Measurements from ENCODE around the gene FZD10.

Gene FZD10

GRCh38 chr12:130131025-130131424 lies 31.2 kb upstream of the FZD10 start:
- DNase-seq (ENCODE audit: low read depth): no peak
- no peak overlapping the region for H3K4me3 ChIP-seq (ENCODE audit: low read length)
- TF ChIP-seq CTCF (IDR thresholded peaks at IDR 0.05; ENCODE audit: insufficient read depth, low read depth, low read length, missing control alignments): no peak

- H3K4me3 ChIP-seq (ENCODE audit: low read length): no peak overlapping the region
- DNase-seq (ENCODE audit: low read depth): no peak
- no peak for TF ChIP-seq CTCF (IDR thresholded peaks at IDR 0.05; ENCODE audit: insufficient read depth, low read depth, low read length, missing control alignments)
These were observed 30.5 kb upstream of the FZD10 start for GRCh38 chr12:130131801-130132200.

GRCh38 chr12:130132831-130133511 lies 29.3 kb upstream of the FZD10 start:
- no peak for TF ChIP-seq CTCF (IDR thresholded peaks at IDR 0.05; ENCODE audit: insufficient read depth, low read depth, low read length, missing control alignments)
- H3K4me3 ChIP-seq (ENCODE audit: low read length): no peak overlapping the region
- DNase-seq (ENCODE audit: low read depth): peak; percentile 23

- no peak for DNase-seq (ENCODE audit: low read depth)
- TF ChIP-seq CTCF (IDR thresholded peaks at IDR 0.05; ENCODE audit: insufficient read depth, low read depth, low read length, missing control alignments): no peak
- H3K4me3 ChIP-seq (ENCODE audit: low read length): no peak overlapping the region
These were observed 28.3 kb upstream of the FZD10 start for GRCh38 chr12:130133851-130134562.

- TF ChIP-seq CTCF (IDR thresholded peaks at IDR 0.05; ENCODE audit: insufficient read depth, low read depth, low read length, missing control alignments): no peak
- H3K4me3 ChIP-seq (ENCODE audit: low read length): no peak overlapping the region
- no peak for DNase-seq (ENCODE audit: low read depth)
These were observed 27.7 kb upstream of the FZD10 start for GRCh38 chr12:130134563-130134915.

GRCh38 chr12:130136509-130137039 lies 25.7 kb upstream of the FZD10 start:
- TF ChIP-seq CTCF (IDR thresholded peaks at IDR 0.05; ENCODE audit: insufficient read depth, low read depth, low read length, missing control alignments): no peak
- no peak for DNase-seq (ENCODE audit: low read depth)
- H3K4me3 ChIP-seq (ENCODE audit: low read length): peak overlapping the region; percentile 4

All from epithelial cell of esophagus (primary cell).